GM23338 (cell line): ENCODE data around the gene PTPRQ. TPM values are rescaled to one million over a fixed set of nuclear protein-coding genes. Genes with fewer than 3 reads are reported as not detected.
A peak's percentile ranks its signal among the peaks of the same experiment; 100 is the strongest.

Experiments used
- ATAC-seq: fragments of 200-7000 bp; cut with Tn5 transposase; 3 replicates; pipeline ENCODE4 v1.9.1; 2020
- DNase-seq: peaks from one replicate; pipeline ENCODE4 v3.0.0-alpha.2; 2015; ENCODE audit warnings: low spot score
- H2AFZ ChIP-seq: fragments of 200-600 bp; sonication (generic); 2 replicates; pipeline ENCODE4 v1.8.0; 2016; ENCODE audit warnings: antibody characterized with exemption, mild to moderate bottlenecking, moderate library complexity
- H3F3A ChIP-seq: fragments of 200-600 bp; sonication (generic); replicated peaks from 2 replicates; pipeline ENCODE4 v1.8.0; 2017; ENCODE audit warnings: antibody characterized with exemption, mixed run types, low read depth
- H3K27ac ChIP-seq: fragments of 200-600 bp; sonication (generic); 2 replicates; pipeline ENCODE4 v1.6.1; 2016; ENCODE audit warnings: low read depth
- H3K27me3 ChIP-seq: fragments of 200-600 bp; sonication (generic); 2 replicates; pipeline ENCODE4 v1.8.0; 2016; ENCODE audit warnings: mild to moderate bottlenecking, mixed run types, moderate library complexity; ENCODE audit not compliant: insufficient read depth
- H3K36me3 ChIP-seq: fragments of 200-600 bp; sonication (generic); 2 replicates; pipeline ENCODE4 v1.8.0; 2016; ENCODE audit warnings: mild to moderate bottlenecking; ENCODE audit not compliant: insufficient read depth
- H3K4me1 ChIP-seq: fragments of 200-600 bp; sonication (generic); 2 replicates; pipeline ENCODE4 v1.8.0; 2016; ENCODE audit warnings: mild to moderate bottlenecking, moderate library complexity; ENCODE audit not compliant: insufficient read depth
- H3K4me2 ChIP-seq: fragments of 200-600 bp; sonication (generic); 2 replicates; pipeline ENCODE4 v1.7.1; 2017; ENCODE audit warnings: mixed run types
- H3K4me3 ChIP-seq: fragments of 200-600 bp; sonication (generic); 2 replicates; pipeline ENCODE4 v1.6.1; 2016; ENCODE audit warnings: mixed run types
- H3K79me2 ChIP-seq: fragments of 200-600 bp; sonication (generic); replicated peaks from 2 replicates; pipeline ENCODE4 v1.8.0; 2017; ENCODE audit warnings: mild to moderate bottlenecking; ENCODE audit not compliant: insufficient read depth
- H3K9me2 ChIP-seq: fragments of 200-600 bp; sonication (generic); 2 replicates; pipeline ENCODE4 v1.8.0; 2017; ENCODE audit not compliant: insufficient read depth
- H4K20me1 ChIP-seq: fragments of 200-600 bp; sonication (generic); replicated peaks from 2 replicates; pipeline ENCODE4 v1.8.0; 2017; ENCODE audit warnings: mild to moderate bottlenecking; ENCODE audit not compliant: insufficient read depth
- H3K27ac Mint-ChIP-seq: 2 replicates; pipeline ENCODE4 v1.8.0; 2020; ENCODE audit warnings: inconsistent platforms, mild to moderate bottlenecking, moderate library complexity, mixed read lengths
- H3K27me3 Mint-ChIP-seq: 3 replicates; pipeline ENCODE4 v1.8.0; 2022; ENCODE audit warnings: low read depth, mild to moderate bottlenecking, moderate library complexity, mixed read lengths, inconsistent platforms; ENCODE audit not compliant: insufficient read depth, poor library complexity
- H3K36me3 Mint-ChIP-seq: 3 replicates; pipeline ENCODE4 v1.8.0; 2021; ENCODE audit warnings: low read depth, mild to moderate bottlenecking, inconsistent platforms, moderate library complexity, mixed read lengths
- H3K4me1 Mint-ChIP-seq: 3 replicates; pipeline ENCODE4 v1.8.0; 2020; ENCODE audit warnings: mild to moderate bottlenecking, inconsistent platforms, mixed read lengths
- H3K4me3 Mint-ChIP-seq: 3 replicates; pipeline ENCODE4 v1.8.0; 2021; ENCODE audit warnings: moderate library complexity, mild to moderate bottlenecking, inconsistent platforms, mixed read lengths
- H3K9me3 Mint-ChIP-seq: 3 replicates; pipeline ENCODE4 v1.8.0; 2020; ENCODE audit warnings: moderate library complexity, mild to moderate bottlenecking, inconsistent platforms, mixed read lengths
- CREB1 ChIP-seq: fragments of 250-450 bp; sonication (Bioruptor Pico); IDR thresholded peaks from 2 replicates; pipeline ENCODE4 v1.5.0; 2020; ENCODE audit warnings: low read depth, mild to moderate bottlenecking, moderate library complexity
- CTCF ChIP-seq, 2 experiments: fragments of 200-600 bp in 1 of 2; sonication (generic) in 1 of 2; conservative IDR thresholded peaks; 2 replicates each; pipeline versions ENCODE4 v1.5.1 to v1.6.1; 2016 to 2017; ENCODE audit warnings: antibody characterized with exemption in 2 of 2, low read depth in 2 of 2, mild to moderate bottlenecking in 2 of 2, moderate library complexity in 1 of 2
- ETS1 ChIP-seq: IDR thresholded peaks from 2 replicates; pipeline ENCODE4 v1.6.1; 2016; ENCODE audit warnings: antibody characterized with exemption
- EZH2 ChIP-seq: fragments of 200-600 bp; sonication (generic); IDR thresholded peaks from one replicate; pipeline ENCODE4 v1.8.0; 2017; ENCODE audit warnings: antibody characterized with exemption, mild to moderate bottlenecking, low read depth; ENCODE audit not compliant: unreplicated experiment
- EZH2phosphoT487 ChIP-seq: fragments of 200-600 bp; sonication (generic); IDR thresholded peaks from one replicate; pipeline ENCODE4 v1.8.1; 2018; ENCODE audit warnings: antibody characterized with exemption; ENCODE audit not compliant: unreplicated experiment
- JUNB ChIP-seq: IDR thresholded peaks from one replicate; pipeline ENCODE4 v1.6.1; 2016; ENCODE audit warnings: antibody characterized with exemption; ENCODE audit not compliant: unreplicated experiment
- NANOG ChIP-seq: IDR thresholded peaks from 2 replicates; pipeline ENCODE4 v1.6.1; 2016; ENCODE audit warnings: antibody characterized with exemption, borderline replicate concordance
- POLR2AphosphoS5 ChIP-seq: IDR thresholded peaks from 2 replicates; pipeline ENCODE4 v1.6.1; 2016; ENCODE audit warnings: antibody characterized with exemption, low read depth
- STAT1 ChIP-seq: IDR thresholded peaks from one replicate; pipeline ENCODE4 v1.6.1; 2016; ENCODE audit warnings: antibody characterized with exemption; ENCODE audit not compliant: unreplicated experiment
- ZNF114 ChIP-seq: fragments of 250-450 bp; sonication (Bioruptor Pico); IDR thresholded peaks from 2 replicates; pipeline ENCODE4 v1.5.0; 2020; ENCODE audit warnings: mild to moderate bottlenecking, moderate library complexity
- ZNF331 ChIP-seq: fragments of 250-450 bp; sonication (Bioruptor Pico); IDR thresholded peaks from 2 replicates; pipeline ENCODE4 v1.5.0; 2020; ENCODE audit warnings: low read depth, mild to moderate bottlenecking, moderate library complexity
- ZNF462 ChIP-seq: fragments of 250-450 bp; sonication (Bioruptor Pico); IDR thresholded peaks from 2 replicates; pipeline ENCODE4 v1.5.0; 2020; ENCODE audit warnings: mild to moderate bottlenecking, moderate library complexity
- polyA plus RNA-seq: library from polyadenylated mRNA; unstranded; fragments of >200 nt; fragmentation: Nextera tagmentation; extraction: Ambion mirVana; gene quantifications from 2 replicates; pipeline ENCODE4 v1.2.1, GENCODE V29; 2016
- total RNA-seq: library from RNA; depleted of rRNA; stranded (reverse); fragments of >200 nt; shearing (Covaris generic); gene quantifications from 2 replicates; pipeline ENCODE4 v1.2.3, GENCODE V29; 2014
- TF ChIP-seq, protein P1 (sequence below): IDR thresholded peaks from one replicate; pipeline ENCODE4 v1.6.1; 2018; ENCODE audit warnings: antibody characterized with exemption; ENCODE audit not compliant: unreplicated experiment

PTPRQ gene
- total and polyA plus RNA-seq, 2 experiments from 2014 or later = not detected

DNA sequence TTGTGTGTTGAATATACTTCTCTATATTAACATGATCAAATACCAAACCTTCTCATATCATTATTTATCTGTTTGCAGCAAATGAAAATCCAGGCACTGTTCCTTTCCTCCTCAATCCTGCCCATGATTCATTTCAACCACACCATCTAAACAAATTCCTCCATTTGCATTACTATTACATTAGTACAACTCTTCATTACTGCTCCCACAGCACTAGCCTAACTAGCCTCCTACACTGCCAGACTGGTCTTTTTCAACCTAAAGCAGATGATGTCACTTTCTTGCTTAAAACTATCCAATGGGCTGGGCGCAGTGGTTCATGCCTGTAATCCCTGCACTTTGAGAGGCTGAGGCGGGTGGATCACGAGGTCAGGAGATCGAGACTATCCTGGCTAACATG lies 146.1 kb downstream of the PTPRQ start:
- no peak overlapping the region for H3K27ac ChIP-seq
- H3K27ac Mint-ChIP-seq = no peak overlapping the region
- H3K36me3 Mint-ChIP-seq = no peaks in the 10 kb centered on the region

More for the DNA sequence above, 146.1 kb downstream of the PTPRQ start:
- Mint-ChIP-seq H3K4me1 (peaks cover 19% of the 10 kb centered on the region), H3K27me3 (no peaks in the 10 kb centered on the region), H3K4me3 (no peak overlapping the region), H3K9me3 (no peaks in the 10 kb centered on the region; the same call in 2 of the 3 replicates)
- TF ChIP-seq ZNF114 (CRISPR knock-in tag) (no peak), ETS1 (no peak), NANOG (no peak), EZH2phosphoT487 (no peak), ZNF462 (CRISPR knock-in tag) (no peak), CTCF (conservative IDR thresholded peaks at IDR 0.05; ENCODE audit: low read depth in 2 of 2) (no peak), EZH2 (no peak), JUNB (no peak), ZNF331 (no peak), STAT1 (no peak), CREB1 (no peak), POLR2AphosphoS5 (no peak)
- TF ChIP-seq, protein P1, sequence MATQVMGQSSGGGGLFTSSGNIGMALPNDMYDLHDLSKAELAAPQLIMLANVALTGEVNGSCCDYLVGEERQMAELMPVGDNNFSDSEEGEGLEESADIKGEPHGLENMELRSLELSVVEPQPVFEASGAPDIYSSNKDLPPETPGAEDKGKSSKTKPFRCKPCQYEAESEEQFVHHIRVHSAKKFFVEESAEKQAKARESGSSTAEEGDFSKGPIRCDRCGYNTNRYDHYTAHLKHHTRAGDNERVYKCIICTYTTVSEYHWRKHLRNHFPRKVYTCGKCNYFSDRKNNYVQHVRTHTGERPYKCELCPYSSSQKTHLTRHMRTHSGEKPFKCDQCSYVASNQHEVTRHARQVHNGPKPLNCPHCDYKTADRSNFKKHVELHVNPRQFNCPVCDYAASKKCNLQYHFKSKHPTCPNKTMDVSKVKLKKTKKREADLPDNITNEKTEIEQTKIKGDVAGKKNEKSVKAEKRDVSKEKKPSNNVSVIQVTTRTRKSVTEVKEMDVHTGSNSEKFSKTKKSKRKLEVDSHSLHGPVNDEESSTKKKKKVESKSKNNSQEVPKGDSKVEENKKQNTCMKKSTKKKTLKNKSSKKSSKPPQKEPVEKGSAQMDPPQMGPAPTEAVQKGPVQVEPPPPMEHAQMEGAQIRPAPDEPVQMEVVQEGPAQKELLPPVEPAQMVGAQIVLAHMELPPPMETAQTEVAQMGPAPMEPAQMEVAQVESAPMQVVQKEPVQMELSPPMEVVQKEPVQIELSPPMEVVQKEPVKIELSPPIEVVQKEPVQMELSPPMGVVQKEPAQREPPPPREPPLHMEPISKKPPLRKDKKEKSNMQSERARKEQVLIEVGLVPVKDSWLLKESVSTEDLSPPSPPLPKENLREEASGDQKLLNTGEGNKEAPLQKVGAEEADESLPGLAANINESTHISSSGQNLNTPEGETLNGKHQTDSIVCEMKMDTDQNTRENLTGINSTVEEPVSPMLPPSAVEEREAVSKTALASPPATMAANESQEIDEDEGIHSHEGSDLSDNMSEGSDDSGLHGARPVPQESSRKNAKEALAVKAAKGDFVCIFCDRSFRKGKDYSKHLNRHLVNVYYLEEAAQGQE = no peak
- H3K4me3 ChIP-seq = no peak overlapping the region
- no peaks in the 10 kb centered on the region for H4K20me1 ChIP-seq
- H3K4me2 ChIP-seq = no peak overlapping the region
- no peaks in the 10 kb centered on the region for H3F3A ChIP-seq
- no peaks in the 10 kb centered on the region for H3K79me2 ChIP-seq
- DNase-seq (peak; percentile 2), ATAC-seq (peak; percentile 34; the same call in 2 of the 3 replicates)
- no peaks in the 10 kb centered on the region for H3K4me1 ChIP-seq
- no peak overlapping the region for H2AFZ ChIP-seq
- no peaks in the 10 kb centered on the region for H3K36me3 ChIP-seq
- H3K27me3 ChIP-seq = no peaks in the 10 kb centered on the region
- H3K9me2 ChIP-seq = no peaks in the 10 kb centered on the region
